Measurements from ENCODE around the gene EDIL3.

Gene EDIL3

GRCh38 chr5:84113246-84114105, 271.2 kb downstream of the EDIL3 start:
- DNase-seq: no peak
- H3K36me3 Mint-ChIP-seq: no peaks in the 10 kb centered on the region
- no peak overlapping the region for H3K4me3 Mint-ChIP-seq
- no peaks in the 10 kb centered on the region for H3K9me3 Mint-ChIP-seq
- H3K4me1 Mint-ChIP-seq: no peaks in the 10 kb centered on the region
- CTCF ChIA-PET: no interaction called here
- no peaks in the 10 kb centered on the region for H3K27me3 Mint-ChIP-seq
- no peak overlapping the region for H3K27ac Mint-ChIP-seq

- no peaks in the 10 kb centered on the region for H3K4me1 Mint-ChIP-seq
- CTCF ChIA-PET: no interaction called here
- peaks cover 3% of the 10 kb centered on the region for H3K9me3 Mint-ChIP-seq
- no peak for DNase-seq
- no peaks in the 10 kb centered on the region for H3K36me3 Mint-ChIP-seq
- no peak overlapping the region for H3K4me3 Mint-ChIP-seq
- no peaks in the 10 kb centered on the region for H3K27me3 Mint-ChIP-seq
- H3K27ac Mint-ChIP-seq: no peak overlapping the region
These were observed 291.9 kb downstream of the EDIL3 start for GRCh38 chr5:84092738-84093137.

DNA sequence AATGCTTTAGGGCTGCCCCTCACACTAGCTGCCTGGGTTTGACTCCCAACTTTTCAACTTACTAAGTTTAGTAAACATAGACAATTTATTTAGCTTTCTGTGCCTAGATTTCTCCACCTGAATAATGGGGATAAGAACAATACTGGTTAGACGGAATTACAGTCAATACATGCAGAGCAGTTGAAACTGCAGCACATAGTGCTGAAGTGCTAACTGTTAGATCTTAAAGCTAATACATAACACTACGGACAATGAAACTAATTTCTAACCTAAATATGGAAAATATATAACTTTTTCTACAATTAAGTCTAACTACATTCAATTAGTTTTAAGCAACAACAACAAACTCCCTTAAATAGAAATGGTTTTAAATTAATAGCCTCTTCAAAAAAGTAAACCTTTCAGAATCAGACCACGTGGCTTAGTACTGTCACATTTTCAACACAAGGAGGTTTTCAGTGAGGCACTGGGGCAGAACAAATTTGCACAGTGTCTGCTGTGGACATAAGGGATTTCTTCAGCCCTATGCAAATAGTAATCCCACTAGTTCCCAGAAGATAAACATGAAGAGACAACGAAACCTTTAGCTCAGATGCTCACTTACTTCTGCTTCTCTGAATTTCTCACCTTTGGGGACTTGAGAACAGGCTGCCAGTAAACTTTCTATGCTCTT, 293.4 kb downstream of the EDIL3 start:
- no peaks in the 10 kb centered on the region for H3K27me3 Mint-ChIP-seq
- CTCF ChIA-PET: no interaction called here

GRCh38 chr5:84088996-84089395, 295.7 kb downstream of the EDIL3 start:
- CTCF ChIA-PET: no interaction called here
- no peak overlapping the region for H3K27ac Mint-ChIP-seq
- no peak for DNase-seq

More for the DNA sequence above, 293.4 kb downstream of the EDIL3 start:
- H3K36me3 Mint-ChIP-seq: no peaks in the 10 kb centered on the region
- peaks cover under 1% of the 10 kb centered on the region for H3K9me3 Mint-ChIP-seq
- no peak overlapping the region for H3K27ac Mint-ChIP-seq
- H3K4me3 Mint-ChIP-seq: no peak overlapping the region
- H3K4me1 Mint-ChIP-seq: no peaks in the 10 kb centered on the region
- no peak for DNase-seq

DNA sequence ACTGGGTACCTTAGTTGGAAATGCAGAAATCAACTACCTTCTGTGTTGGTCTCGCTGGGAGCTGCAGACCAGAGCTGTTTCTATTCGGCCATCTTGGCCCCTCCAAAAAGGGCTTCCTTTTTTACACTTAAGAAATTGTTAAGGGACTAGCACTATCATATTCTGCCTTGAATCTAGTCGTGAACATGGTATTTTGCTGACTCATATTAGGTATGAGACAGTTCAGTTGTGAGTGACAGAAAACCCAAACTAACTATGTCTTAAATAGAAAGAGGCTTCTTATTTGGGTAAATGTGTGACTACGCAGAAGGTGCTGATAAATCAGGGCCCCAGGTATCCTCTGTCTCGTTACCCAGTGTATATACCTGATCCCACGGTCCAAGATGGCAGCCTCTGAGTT, 298.2 kb downstream of the EDIL3 start:
- no peaks in the 10 kb centered on the region for H3K36me3 Mint-ChIP-seq
- H3K9me3 Mint-ChIP-seq: no peaks in the 10 kb centered on the region
- H3K4me1 Mint-ChIP-seq: no peaks in the 10 kb centered on the region
- no peak overlapping the region for H3K4me3 Mint-ChIP-seq
- H3K27ac Mint-ChIP-seq: no peak overlapping the region
- DNase-seq: no peak
- CTCF ChIA-PET: no interaction called here
- no peaks in the 10 kb centered on the region for H3K27me3 Mint-ChIP-seq

More at GRCh38 chr5:84088996-84089395, 295.7 kb downstream of the EDIL3 start:
- H3K4me1 Mint-ChIP-seq: no peaks in the 10 kb centered on the region
- no peak overlapping the region for H3K4me3 Mint-ChIP-seq
- H3K36me3 Mint-ChIP-seq: no peaks in the 10 kb centered on the region
- no peaks in the 10 kb centered on the region for H3K27me3 Mint-ChIP-seq
- H3K9me3 Mint-ChIP-seq: no peaks in the 10 kb centered on the region

- Mint-ChIP-seq H3K4me3 (no peak overlapping the region), H3K4me1 (no peaks in the 10 kb centered on the region), H3K36me3 (no peaks in the 10 kb centered on the region), H3K27me3 (no peaks in the 10 kb centered on the region), H3K9me3 (no peaks in the 10 kb centered on the region), H3K27ac (no peak overlapping the region)
- CTCF ChIA-PET: no interaction called here
- no peak for DNase-seq
These were observed 299.2 kb downstream of the EDIL3 start for GRCh38 chr5:84085387-84086041.

DNA sequence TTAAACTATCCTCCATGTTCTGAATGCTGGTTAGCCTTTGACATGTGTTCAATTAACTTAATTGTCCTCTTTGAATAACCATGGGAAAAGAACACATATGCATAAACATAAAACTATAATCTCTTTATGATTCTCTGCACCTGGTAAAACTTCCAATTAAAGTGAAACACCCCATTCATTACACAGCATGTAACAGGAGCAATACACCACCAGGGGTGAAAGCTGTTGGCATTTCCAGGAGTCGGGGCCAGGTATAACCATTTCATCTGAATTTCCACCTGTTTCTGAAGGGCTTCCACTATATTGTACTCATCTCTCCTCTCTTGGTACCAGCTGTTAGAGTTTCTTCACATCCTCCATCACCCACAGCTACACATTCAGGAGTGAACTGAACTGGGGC, 303.8 kb downstream of the EDIL3 start:
- peaks cover 2% of the 10 kb centered on the region for H3K9me3 Mint-ChIP-seq
- H3K36me3 Mint-ChIP-seq: no peaks in the 10 kb centered on the region
- DNase-seq: no peak
- no peaks in the 10 kb centered on the region for H3K4me1 Mint-ChIP-seq
- no peak overlapping the region for H3K27ac Mint-ChIP-seq
- no peak overlapping the region for H3K4me3 Mint-ChIP-seq
- H3K27me3 Mint-ChIP-seq: no peaks in the 10 kb centered on the region
- CTCF ChIA-PET: no interaction called here

- CTCF ChIA-PET: no interaction called here
- Mint-ChIP-seq H3K27ac (no peak overlapping the region), H3K9me3 (no peaks in the 10 kb centered on the region), H3K4me1 (no peaks in the 10 kb centered on the region), H3K4me3 (no peak overlapping the region), H3K27me3 (no peaks in the 10 kb centered on the region), H3K36me3 (no peaks in the 10 kb centered on the region)
- DNase-seq: no peak
These were observed 312.3 kb downstream of the EDIL3 start for GRCh38 chr5:84072339-84072738.

DNA sequence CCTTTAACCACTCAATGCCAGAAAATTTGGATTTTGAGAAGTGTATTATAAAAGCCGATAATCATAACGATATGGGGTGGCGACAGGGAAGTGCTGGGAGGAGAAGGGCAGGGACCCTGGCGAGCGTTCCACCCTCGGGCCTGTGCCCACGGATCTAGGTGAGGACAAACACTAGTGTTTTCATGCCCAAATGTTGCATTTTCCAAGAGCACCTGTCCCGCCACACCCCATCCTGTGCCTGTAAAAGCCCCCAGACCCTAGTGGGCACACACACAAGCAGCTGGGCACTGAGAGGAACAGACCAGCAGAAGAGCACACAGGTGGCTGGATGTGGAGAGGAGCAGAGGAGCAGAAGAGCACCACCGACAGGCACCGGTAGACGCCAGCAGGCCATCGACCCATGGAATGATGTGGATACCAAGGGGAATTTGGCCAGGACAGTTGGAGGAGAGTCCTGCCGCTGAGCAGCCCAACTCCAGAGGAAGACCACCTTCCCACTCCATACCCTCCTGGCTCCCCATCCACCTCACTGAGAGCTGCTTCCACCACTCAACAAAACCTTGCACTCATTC, 315.0 kb downstream of the EDIL3 start:
- H3K27me3 Mint-ChIP-seq: no peaks in the 10 kb centered on the region
- no peaks in the 10 kb centered on the region for H3K9me3 Mint-ChIP-seq
- no peaks in the 10 kb centered on the region for H3K36me3 Mint-ChIP-seq
- no peak overlapping the region for H3K27ac Mint-ChIP-seq
- CTCF ChIA-PET: no interaction called here
- no peaks in the 10 kb centered on the region for H3K4me1 Mint-ChIP-seq
- DNase-seq: no peak
- H3K4me3 Mint-ChIP-seq: no peak overlapping the region

DNA sequence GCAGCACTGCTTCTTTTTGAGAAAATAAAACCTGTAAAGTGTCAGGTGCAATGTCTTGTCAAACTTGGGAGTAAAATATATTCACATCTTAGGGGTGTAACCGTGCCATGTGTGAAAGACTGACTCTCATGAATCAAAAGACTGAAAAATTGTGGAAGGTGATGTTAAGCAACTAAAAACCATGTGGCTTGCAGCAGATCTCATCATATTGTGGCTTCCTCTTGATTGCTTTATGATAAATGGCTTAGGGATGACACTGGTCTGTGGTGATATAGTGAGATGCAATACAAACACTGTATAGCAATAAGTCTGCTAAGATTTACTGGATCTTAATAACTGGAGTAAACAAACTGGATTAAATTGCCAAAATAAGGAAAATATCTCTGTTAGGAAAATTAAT, 321.6 kb downstream of the EDIL3 start:
- H3K27ac Mint-ChIP-seq: no peak overlapping the region
- DNase-seq: no peak
- H3K4me3 Mint-ChIP-seq: no peak overlapping the region
- no peaks in the 10 kb centered on the region for H3K4me1 Mint-ChIP-seq
- CTCF ChIA-PET: no interaction called here
- H3K27me3 Mint-ChIP-seq: no peaks in the 10 kb centered on the region
- H3K36me3 Mint-ChIP-seq: no peaks in the 10 kb centered on the region
- H3K9me3 Mint-ChIP-seq: no peaks in the 10 kb centered on the region

DNA sequence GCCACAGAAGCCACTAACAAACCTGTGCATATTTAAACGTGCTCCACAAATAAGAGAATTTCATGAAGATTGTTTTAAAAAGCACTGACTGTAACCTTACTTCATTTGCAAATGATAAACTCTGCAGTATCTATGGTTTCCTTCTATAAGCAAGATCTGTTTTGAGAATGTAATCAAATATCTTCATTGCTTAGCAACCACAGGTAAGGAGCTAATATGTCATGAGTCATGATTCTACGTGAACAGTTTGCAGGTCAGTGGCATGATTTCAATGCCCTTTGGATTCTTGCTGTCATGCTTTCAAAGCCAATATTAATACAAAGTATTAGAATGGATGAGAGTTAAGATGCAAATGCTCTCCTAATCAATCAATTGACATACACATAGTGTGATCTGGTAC, 325.0 kb downstream of the EDIL3 start:
- H3K27ac Mint-ChIP-seq: no peak overlapping the region
- H3K36me3 Mint-ChIP-seq: no peaks in the 10 kb centered on the region
- no peak overlapping the region for H3K4me3 Mint-ChIP-seq
- CTCF ChIA-PET: no interaction called here
- H3K27me3 Mint-ChIP-seq: no peaks in the 10 kb centered on the region
- H3K4me1 Mint-ChIP-seq: no peaks in the 10 kb centered on the region
- no peak for DNase-seq
- no peaks in the 10 kb centered on the region for H3K9me3 Mint-ChIP-seq

DNA sequence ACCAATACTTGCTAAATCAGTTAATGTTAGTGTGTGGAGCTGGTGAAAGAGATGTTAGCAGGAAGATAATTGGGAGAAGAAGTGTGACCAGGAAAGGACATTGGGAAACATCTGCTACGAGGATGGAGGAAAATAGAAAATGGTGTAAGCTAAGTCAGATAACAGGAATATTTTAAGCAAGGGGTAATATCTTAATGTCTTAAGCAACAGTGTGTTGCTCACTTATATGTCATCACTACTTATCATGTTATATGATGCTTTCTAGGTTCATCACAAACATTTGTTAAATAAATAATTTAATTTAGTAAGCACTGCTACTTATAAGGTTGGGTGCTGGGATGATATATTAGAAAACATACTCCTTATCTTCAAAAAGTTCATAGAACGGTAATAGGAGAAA, 326.1 kb downstream of the EDIL3 start:
- H3K27ac Mint-ChIP-seq: no peak overlapping the region
- no peaks in the 10 kb centered on the region for H3K36me3 Mint-ChIP-seq
- H3K4me3 Mint-ChIP-seq: no peak overlapping the region
- H3K4me1 Mint-ChIP-seq: no peaks in the 10 kb centered on the region
- no peaks in the 10 kb centered on the region for H3K27me3 Mint-ChIP-seq
- CTCF ChIA-PET: no interaction called here
- H3K9me3 Mint-ChIP-seq: no peaks in the 10 kb centered on the region
- DNase-seq: no peak

GRCh38 chr5:84057211-84057610, 327.5 kb downstream of the EDIL3 start:
- Mint-ChIP-seq H3K4me3 (no peak overlapping the region), H3K4me1 (no peaks in the 10 kb centered on the region), H3K36me3 (no peaks in the 10 kb centered on the region), H3K27ac (no peak overlapping the region), H3K27me3 (no peaks in the 10 kb centered on the region), H3K9me3 (peaks cover 4% of the 10 kb centered on the region)
- no peak for DNase-seq
- CTCF ChIA-PET: no interaction called here

- Mint-ChIP-seq H3K4me3 (no peak overlapping the region), H3K27ac (no peak overlapping the region), H3K9me3 (peaks cover 2% of the 10 kb centered on the region), H3K4me1 (no peaks in the 10 kb centered on the region), H3K27me3 (no peaks in the 10 kb centered on the region), H3K36me3 (no peaks in the 10 kb centered on the region)
- DNase-seq: no peak
- CTCF ChIA-PET: no interaction called here
These were observed 338.7 kb downstream of the EDIL3 start for GRCh38 chr5:84045964-84046363.

GRCh38 chr5:84036842-84037241, 347.8 kb downstream of the EDIL3 start:
- CTCF ChIA-PET: no interaction called here
- no peak overlapping the region for H3K4me3 Mint-ChIP-seq

More at GRCh38 chr5:84036842-84037241, 347.8 kb downstream of the EDIL3 start:
- no peaks in the 10 kb centered on the region for H3K27me3 Mint-ChIP-seq
- H3K9me3 Mint-ChIP-seq: no peaks in the 10 kb centered on the region
- H3K27ac Mint-ChIP-seq: no peak overlapping the region
- DNase-seq: no peak
- no peaks in the 10 kb centered on the region for H3K36me3 Mint-ChIP-seq
- H3K4me1 Mint-ChIP-seq: no peaks in the 10 kb centered on the region
